HPDE6-E6E7 (cell line): ENCODE results near the gene FKBP8.
A peak's percentile ranks its signal among the peaks of the same experiment; 100 is the strongest.

Source experiments
- DNase-seq: peaks from one replicate; pipeline ENCODE4 v3.0.0; 2011; ENCODE audit warnings: missing footprints; ENCODE audit errors: extremely low spot score

Gene FKBP8

GRCh38 chr19:18521692-18522123 lies 21.7 kb downstream of the FKBP8 start, which contains the start of gene ELL:
TSS of gene ELL (minus strand) at chr19:18522070. CDS start at chr19:18522055, 15 bp downstream.
- DNase-seq, result no peak

DNA sequence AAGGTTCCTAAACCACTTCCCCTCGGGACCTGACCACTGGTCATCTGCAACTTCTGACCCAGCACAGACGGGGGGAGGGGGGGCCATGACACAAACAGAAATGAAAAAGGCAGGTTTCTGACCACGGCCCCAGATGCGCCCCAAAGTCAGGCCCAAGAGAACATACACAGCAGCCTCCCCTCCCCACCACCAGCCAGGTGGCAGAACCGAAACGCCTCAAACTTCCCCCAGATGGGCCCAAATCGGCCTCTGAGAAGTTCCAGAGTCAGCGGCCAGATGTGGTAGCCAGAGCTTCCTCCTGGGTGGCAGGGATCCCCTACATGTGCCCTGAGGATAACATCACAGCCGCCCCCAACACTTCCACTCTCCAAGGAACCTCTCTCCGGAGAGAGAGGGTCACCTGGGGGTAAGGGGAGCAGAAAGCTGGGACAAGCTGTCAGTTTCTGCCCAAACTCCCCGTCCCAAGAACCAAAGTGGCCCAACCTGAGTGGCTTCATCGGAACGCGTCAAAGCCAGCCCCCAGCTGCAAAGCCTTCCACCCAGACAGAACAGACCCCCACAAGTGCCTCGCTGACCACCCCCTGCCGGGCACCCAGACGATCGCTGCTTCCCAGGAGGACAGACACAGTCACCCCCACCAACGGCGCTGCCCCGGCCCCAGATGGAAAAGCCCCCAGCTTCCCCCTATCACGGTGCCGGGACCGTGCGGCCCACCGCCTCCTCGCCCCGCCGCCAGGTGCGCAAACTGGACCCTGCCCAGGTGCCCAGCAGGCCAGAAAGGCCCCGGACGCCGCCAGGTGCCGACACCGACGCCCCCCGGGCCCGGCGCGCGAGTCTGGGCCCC lies 22.3 kb downstream of the FKBP8 start:
- no peak for DNase-seq

DNA sequence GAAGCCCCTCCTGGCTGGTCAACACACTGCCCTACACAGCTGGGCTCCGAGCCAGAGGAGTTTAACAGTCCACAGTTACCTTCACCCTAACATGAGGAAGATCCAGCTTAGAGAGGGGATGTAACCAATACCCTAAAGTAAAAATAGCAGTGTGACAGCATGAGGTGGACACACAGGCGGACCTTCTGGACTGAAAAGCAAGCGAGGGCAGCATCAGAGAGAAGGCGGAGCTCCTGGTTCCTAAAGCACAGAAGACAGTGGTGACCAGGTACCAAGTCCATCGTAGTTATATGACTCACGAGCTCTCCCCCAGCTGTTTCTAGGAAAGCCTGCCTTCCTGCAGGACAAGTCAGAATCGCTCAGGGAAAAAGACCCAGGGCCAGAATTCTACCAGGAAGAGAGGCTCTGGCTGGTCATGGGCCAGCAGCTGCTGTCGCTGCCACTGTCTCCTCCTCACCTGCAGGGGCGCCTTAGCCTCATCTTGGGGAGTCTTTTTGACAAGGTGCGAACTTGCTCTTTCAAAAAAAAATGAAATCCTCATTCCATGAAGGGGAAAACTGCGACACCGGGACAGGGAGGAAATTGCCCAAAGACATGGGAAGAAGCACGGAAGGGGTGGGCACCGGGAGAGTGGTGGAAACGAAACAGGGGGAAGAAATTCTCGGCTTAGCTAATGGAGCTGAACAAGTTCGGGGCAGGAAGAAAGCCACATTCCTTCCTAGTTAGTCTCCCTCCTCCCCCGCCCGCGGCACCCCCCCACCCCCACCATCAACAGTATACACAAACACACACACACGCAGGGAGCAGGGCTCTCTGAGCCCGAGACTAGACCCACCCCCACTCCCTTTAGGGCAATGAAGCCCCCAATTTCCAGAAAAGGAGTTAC lies 23.2 kb downstream of the FKBP8 start:
- peak; percentile 69 for DNase-seq

- no peak for DNase-seq
These were observed 24.7 kb downstream of the FKBP8 start for GRCh38 chr19:18518639-18519038.

DNA sequence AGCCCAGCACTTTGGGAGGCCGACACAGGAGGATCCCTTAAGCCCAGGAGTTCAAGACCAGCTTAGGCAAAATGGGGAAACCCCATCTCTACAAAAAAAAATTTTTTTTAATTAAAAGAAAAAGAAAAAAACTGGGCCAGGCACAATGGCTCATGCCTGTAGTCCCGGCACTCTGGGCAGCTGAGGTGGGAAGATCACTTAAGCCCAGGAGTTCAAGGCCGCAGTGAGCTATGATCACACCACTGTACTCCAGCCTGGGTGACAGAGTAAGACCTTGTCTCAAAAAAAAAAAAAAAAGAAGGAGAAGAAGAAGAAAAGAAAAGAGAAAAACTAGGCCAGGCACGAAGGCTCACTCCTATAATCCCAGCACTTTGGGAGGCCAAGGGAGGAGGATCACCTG lies 25.8 kb downstream of the FKBP8 start:
- no peak for DNase-seq

DNA sequence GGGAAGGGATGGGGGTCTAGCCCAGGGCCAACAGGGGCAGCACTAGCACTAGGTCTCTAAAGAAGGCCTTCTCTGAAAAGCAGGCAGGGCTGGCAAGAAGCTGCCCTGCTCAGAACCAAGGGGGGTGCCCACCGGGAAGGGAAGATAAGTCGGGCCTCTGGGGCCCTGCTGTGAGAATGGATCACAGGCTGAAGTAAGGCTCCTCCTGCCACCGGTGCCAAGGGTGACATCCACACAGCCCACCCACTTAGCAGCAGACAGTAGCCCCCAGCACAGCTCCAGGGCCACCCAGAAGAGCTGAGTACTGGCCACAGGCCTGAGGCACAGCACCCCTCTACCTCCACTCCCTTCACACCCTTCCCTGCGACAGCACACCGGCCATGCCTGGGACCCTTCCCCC lies 27.4 kb downstream of the FKBP8 start:
- DNase-seq, result no peak

DNA sequence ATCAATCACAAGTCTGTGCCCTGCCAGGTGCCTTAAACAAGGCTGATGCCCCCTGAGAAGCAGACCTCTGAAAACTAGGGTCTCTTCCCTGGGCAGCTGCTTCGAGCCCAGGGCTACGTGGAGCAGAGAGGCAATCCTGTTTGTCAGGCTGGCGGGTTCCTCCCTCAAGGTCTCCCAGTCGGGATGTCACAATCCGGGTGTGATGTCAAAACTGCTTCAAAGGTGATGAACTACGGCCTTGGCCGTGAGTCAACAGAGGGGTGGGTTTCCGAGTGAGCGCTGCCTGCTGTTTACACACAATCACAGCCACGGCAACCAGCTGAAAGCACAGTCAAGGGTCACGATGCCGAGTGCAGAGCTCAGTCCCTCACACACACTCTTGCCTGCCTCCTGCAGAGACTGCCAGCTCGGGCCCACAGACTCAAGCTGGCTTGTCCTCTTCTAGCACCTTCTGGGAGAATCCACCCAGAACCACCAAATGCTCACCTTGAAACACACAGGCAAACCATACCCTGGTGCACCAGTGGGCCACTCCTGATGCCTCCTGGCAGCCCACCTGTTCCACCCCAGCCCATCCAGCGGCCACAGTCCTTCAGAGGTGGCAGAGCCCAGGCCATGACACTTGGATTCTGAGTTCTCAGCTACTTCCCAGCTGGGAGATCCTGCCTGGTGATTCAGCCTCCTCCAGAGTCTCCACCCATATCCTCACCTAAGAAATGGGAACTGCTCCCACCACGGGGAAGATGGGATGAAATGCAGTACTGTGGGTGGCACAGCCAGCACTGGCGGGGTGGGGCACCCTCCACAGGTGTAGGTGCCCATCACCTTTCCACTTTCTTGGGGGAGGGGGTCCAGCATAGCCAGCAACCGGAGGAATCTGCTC lies 28.3 kb downstream of the FKBP8 start:
- DNase-seq, result no peak

DNA sequence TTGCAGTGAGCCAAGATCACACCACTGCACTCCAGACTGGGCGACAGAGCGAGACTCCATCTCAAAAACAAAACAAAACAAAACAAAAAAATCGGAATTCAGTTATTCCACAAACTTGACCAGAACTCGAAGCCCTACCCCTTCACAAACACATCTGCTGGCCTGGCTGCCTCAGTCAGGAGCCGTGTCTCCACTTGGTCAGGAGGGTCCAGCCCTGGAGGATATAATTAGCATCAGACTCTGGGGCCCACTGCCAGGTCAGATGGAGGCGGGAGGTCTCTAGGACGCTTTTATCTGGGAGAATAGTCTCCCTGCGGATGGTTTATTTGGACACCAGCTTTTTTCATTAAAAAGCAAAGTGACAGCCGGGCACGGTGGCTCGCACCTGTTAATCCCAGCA lies 29.5 kb downstream of the FKBP8 start:
- no peak for DNase-seq

DNA sequence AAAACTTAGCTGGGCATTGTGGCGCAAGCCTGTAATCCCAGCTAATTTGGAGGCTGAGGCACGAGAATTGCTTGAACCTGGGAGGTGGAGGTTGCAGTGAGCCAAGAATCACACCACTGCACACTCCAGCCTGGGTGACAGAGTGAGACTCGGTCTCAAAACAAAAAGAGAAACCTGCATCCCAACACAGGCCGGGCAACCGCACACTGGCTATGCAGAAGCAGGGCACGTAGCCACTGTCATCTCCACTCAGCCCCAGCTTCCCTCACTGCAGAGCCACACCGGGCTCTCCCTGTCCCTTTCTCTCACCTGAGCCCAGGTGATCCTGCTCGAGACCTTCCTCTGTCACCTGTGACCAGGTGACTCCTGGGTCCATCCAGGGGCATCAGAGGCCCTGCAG lies 33.2 kb downstream of the FKBP8 start:
- DNase-seq, result no peak

GRCh38 chr19:18508585-18508984 lies 34.8 kb downstream of the FKBP8 start:
- DNase-seq, result no peak

GRCh38 chr19:18507727-18508440 lies 35.5 kb downstream of the FKBP8 start:
- no peak for DNase-seq

- DNase-seq, result no peak
These were observed 36.2 kb downstream of the FKBP8 start for GRCh38 chr19:18507021-18507726.

DNA sequence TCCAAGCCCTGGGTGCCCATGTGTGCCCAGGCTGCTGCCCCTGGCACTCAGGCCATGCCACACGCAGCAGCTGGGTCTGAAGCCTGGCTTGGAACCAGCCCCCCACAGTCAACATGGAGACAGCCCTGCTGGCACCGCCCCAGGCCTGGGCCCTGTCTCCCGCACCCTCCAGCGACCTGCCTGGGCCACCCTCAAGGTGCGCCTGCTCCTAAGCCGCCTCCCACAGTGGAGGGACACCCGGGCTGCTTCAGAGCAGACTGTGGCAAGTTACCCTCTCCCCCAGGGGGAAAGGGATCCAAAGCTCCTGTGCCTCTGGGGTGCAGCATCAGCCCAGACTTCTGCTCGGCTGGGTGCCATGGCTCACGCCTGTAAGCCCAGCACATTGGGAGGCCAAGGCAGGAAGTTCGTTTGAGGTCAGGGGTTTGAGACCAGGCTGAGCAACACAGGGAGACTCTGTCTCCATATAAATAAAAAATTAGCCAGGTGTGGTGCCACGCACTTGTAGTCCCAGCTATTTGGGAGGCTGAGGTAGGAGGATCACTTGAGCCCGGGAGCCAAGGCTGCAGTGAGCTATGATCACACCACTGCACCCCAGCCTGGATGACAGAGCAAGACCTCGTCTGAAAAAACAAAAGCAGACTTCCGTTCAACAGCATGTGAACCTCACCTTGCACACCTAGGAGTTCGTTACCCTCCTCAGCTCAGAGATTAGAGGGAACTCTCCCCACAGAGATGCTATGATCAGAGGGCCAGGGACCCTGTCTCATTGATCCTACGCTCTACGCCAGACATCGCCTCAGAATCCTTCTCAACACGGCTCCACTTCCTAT lies 37.1 kb downstream of the FKBP8 start:
- no peak for DNase-seq

DNA sequence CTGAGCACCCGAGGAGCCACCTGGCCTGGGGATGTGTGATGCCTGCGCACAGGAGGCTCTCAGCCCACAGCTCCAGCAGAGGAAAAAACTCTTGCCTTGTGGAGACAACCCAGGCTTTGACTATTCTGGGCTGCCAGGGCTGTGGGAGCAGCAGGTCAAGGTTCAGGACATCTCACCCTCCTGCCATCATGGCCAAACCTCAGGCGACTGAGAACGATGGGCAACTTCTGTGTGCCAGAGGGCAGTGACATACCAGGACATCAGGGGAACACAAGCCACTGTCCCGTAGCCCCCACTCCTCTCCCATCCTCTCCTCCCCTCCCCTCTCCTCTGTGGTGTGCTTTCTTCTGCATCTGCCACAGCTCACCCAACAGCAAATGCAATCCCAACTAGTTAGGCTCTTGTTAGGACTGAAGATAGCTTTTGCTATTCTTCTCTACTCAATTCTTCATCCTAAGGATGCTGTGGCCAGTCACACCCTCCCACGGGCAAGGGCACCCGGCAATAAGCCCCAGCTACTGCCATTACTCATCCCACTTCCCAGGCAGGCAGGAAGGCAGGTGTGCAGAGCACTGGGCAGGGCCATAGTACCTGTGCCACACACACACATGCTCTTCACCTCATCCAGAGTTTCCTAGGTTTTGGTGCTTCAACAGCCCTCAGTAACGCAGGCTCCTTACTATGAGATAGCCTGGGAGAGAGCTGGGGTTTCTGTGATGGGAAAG lies 38.3 kb downstream of the FKBP8 start:
- DNase-seq, result peak; percentile 63

DNA sequence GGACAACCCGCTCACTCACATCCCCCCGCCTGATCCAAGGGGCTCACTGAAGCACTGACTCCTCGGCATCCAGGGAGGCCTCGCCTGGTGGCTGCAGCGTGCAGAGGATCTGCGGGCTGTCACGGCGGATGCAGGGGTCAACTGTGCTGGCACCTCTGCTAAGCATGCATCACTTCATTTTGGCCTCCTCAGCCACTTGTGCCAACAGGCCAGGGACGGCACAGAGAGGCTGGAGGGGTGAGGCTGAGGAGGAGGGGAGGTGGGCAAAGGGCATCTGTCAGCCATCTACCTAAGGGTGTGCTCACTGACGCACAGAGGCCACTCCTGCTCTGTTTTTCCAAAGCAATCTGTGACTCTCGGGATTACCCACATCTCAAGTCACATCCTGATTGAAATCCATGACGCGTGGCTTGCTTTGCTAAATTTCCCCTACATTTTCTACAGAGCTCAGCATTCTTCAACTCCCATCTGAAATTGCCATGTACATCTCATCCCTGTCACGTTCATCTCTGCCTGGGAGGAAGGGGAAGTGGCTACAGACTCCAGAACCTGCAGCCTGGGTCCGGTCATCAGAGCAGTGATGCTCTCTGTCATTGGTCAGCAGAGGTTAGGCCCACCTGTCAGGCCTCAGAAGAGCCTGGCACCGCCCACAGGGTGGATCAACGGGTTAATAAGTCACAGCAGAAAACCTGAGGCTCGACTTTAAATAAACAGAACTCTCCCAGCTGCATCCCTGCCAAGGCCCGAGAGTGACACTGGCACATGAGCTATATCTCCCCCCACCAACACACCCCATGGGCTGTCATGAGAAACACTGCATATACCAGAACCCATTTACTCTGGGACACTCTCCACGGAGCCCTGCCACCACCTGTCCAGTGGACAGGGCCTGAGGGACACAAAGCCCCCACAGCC lies 39.1 kb downstream of the FKBP8 start:
- DNase-seq, result no peak

DNA sequence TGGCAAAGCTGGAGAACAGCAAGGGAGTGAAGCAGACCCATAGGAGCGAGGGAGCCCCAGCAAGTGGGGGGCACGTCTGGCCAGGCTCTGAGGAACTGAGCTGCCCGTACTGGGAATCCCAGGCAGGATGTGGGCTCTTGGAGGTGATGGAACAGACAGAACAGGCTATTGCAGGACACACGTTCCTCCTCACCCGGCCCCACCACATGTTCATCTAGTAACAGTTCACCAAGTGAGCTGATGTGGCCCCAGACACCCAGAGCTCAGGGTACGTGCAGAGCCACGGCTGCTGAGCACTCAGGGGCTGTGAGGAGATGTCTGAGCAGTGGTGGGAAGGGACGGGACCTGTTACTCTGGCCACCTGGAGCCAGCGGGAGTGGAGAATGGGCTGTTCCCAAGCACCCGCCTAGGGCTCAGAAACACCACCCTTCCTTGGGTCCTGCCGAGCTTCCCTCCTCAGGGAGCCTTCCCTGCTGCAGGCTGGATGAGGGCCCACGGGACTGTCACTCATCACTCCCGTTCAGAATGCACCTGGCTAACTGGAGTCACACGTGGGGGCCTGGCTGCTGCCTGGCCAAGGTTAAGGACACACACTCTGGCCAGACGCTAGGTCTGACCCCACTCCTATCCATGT lies 39.9 kb downstream of the FKBP8 start:
- no peak for DNase-seq

DNA sequence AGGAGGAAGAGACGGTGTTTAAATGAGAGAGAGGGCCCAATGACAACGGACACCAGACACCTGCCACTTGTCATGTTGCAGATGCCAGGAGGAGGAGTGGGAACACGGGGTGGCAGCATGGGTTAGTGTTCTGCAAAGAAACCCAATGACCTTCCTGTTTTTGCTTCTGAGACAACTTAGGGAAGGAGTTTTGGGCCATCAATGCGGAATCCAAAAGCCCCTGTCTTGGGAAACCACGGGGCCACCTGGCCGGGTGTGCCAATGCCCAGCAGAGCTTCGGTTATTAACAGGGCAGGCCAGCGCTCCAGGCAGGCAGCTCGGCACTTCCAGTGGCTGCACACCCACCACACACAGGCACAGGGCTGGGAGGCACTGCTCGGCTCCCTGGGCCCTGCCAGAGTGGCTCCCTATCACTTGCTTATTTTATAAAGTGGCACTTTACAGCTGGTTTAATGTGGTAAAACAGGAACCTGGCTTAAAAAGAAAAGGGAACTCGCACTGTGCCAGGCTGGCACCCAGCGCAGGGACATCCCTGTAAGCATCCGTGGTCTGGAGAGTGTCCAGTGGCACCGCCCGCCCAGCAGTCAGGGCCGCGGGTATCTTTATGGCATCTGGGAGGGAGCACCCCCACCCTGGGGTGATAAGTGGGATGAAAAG lies 40.6 kb downstream of the FKBP8 start:
- DNase-seq, result no peak
